Activated T-cell treated with anti-CD3 and anti-CD28 coated beads, Interleukin-2, amount 50 U/mL, for 24 hours (primary cell): ENCODE data around the gene GATA5.
"Not testable (repeated sequence)": the region's sequence is repeated elsewhere in the genome, so short reads cannot be mapped to it uniquely, and the experiment has no call there.

Experiments
- DNase-seq: peaks from one replicate; pipeline ENCODE4 v3.0.0-alpha.2; 2020
- H3K27ac Mint-ChIP-seq: 2 replicates; pipeline ENCODE4 v1.8.0; 2020; ENCODE audit warnings: mild to moderate bottlenecking, mixed read lengths
- H3K27me3 Mint-ChIP-seq: 2 replicates; pipeline ENCODE4 v1.8.0; 2020; ENCODE audit warnings: mixed read lengths
- H3K36me3 Mint-ChIP-seq: 2 replicates; pipeline ENCODE4 v1.8.0; 2020; ENCODE audit warnings: low read depth, mixed read lengths
- H3K4me1 Mint-ChIP-seq: 2 replicates; pipeline ENCODE4 v1.8.0; 2020; ENCODE audit warnings: low read depth, mixed read lengths
- H3K4me3 Mint-ChIP-seq: 2 replicates; pipeline ENCODE4 v1.8.0; 2020; ENCODE audit warnings: mild to moderate bottlenecking, moderate library complexity, mixed read lengths
- H3K9me3 Mint-ChIP-seq: 2 replicates; pipeline ENCODE4 v1.8.0; 2020; ENCODE audit warnings: mixed read lengths

The GATA5 gene

GRCh38 chr20:62498874-62499273 lies 23.1 kb upstream of the GATA5 start:
- Mint-ChIP-seq H3K9me3 (no peaks in the 10 kb centered on the region), H3K4me1 (peaks cover 35% of the 10 kb centered on the region), H3K27me3 (peaks cover 6% of the 10 kb centered on the region), H3K36me3 (no peaks in the 10 kb centered on the region), H3K27ac (no peak overlapping the region), H3K4me3 (no peak overlapping the region)
- DNase-seq, result no peak

GRCh38 chr20:62496568-62497218 lies 20.9 kb upstream of the GATA5 start:
- Mint-ChIP-seq H3K9me3 (no peaks in the 10 kb centered on the region), H3K4me1 (peaks cover 19% of the 10 kb centered on the region)

GRCh38 chr20:62495749-62496567 lies 20.2 kb upstream of the GATA5 start:
- Mint-ChIP-seq H3K4me3 (no peak overlapping the region), H3K27ac (no peak overlapping the region), H3K27me3 (peaks cover 8% of the 10 kb centered on the region), H3K9me3 (no peaks in the 10 kb centered on the region), H3K36me3 (no peaks in the 10 kb centered on the region), H3K4me1 (peaks cover 12% of the 10 kb centered on the region)
- DNase-seq, result no peak

More at GRCh38 chr20:62496568-62497218, 20.9 kb upstream of the GATA5 start:
- peaks cover 6% of the 10 kb centered on the region for H3K27me3 Mint-ChIP-seq
- peak; percentile 51 for DNase-seq
- H3K27ac Mint-ChIP-seq, result no peak overlapping the region
- H3K4me3 Mint-ChIP-seq, result no peak overlapping the region
- no peaks in the 10 kb centered on the region for H3K36me3 Mint-ChIP-seq

- H3K9me3 Mint-ChIP-seq, result no peaks in the 10 kb centered on the region
- peaks cover 4% of the 10 kb centered on the region for H3K4me1 Mint-ChIP-seq
- H3K36me3 Mint-ChIP-seq, result no peaks in the 10 kb centered on the region
- peaks cover 16% of the 10 kb centered on the region for H3K27me3 Mint-ChIP-seq
- no peak for DNase-seq
- H3K27ac Mint-ChIP-seq, result no peak overlapping the region
- no peak overlapping the region for H3K4me3 Mint-ChIP-seq
Observed at GRCh38 chr20:62494980-62495748, 19.4 kb upstream of the GATA5 start.

- H3K9me3 Mint-ChIP-seq, result no peaks in the 10 kb centered on the region
- H3K27me3 Mint-ChIP-seq, result peaks cover 20% of the 10 kb centered on the region
- DNase-seq, result no peak
- H3K27ac Mint-ChIP-seq, result no peak overlapping the region
- H3K4me3 Mint-ChIP-seq, result no peak overlapping the region
- no peaks in the 10 kb centered on the region for H3K36me3 Mint-ChIP-seq
- H3K4me1 Mint-ChIP-seq, result no peaks in the 10 kb centered on the region
Observed at GRCh38 chr20:62494537-62494936, 18.7 kb upstream of the GATA5 start.

GRCh38 chr20:62493886-62494285 lies 18.1 kb upstream of the GATA5 start:
- DNase-seq, result no peak
- no peaks in the 10 kb centered on the region for H3K9me3 Mint-ChIP-seq
- H3K4me3 Mint-ChIP-seq, result no peak overlapping the region
- no peak overlapping the region for H3K27ac Mint-ChIP-seq
- no peaks in the 10 kb centered on the region for H3K4me1 Mint-ChIP-seq
- H3K36me3 Mint-ChIP-seq, result no peaks in the 10 kb centered on the region
- peaks cover 22% of the 10 kb centered on the region for H3K27me3 Mint-ChIP-seq

- Mint-ChIP-seq H3K4me1 (no peaks in the 10 kb centered on the region), H3K9me3 (no peaks in the 10 kb centered on the region)
Observed at GRCh38 chr20:62493253-62493885, 17.6 kb upstream of the GATA5 start.

GRCh38 chr20:62492711-62493110 lies 16.9 kb upstream of the GATA5 start:
- H3K9me3 Mint-ChIP-seq, result no peaks in the 10 kb centered on the region
- no peaks in the 10 kb centered on the region for H3K4me1 Mint-ChIP-seq
- H3K27me3 Mint-ChIP-seq, result peaks cover 32% of the 10 kb centered on the region
- H3K36me3 Mint-ChIP-seq, result no peaks in the 10 kb centered on the region
- H3K27ac Mint-ChIP-seq, result no peak overlapping the region
- H3K4me3 Mint-ChIP-seq, result no peak overlapping the region
- no peak for DNase-seq

More at GRCh38 chr20:62493253-62493885, 17.6 kb upstream of the GATA5 start:
- DNase-seq, result no peak
- Mint-ChIP-seq H3K27me3 (peaks cover 27% of the 10 kb centered on the region), H3K4me3 (no peak overlapping the region), H3K36me3 (no peaks in the 10 kb centered on the region), H3K27ac (no peak overlapping the region)

GRCh38 chr20:62490783-62491182 lies 15.0 kb upstream of the GATA5 start:
- not testable (repeated sequence) for DNase-seq, H3K27ac Mint-ChIP-seq, H3K36me3 Mint-ChIP-seq, H3K9me3 Mint-ChIP-seq, H3K4me3 Mint-ChIP-seq, H3K4me1 Mint-ChIP-seq
- H3K27me3 Mint-ChIP-seq, result peaks cover 46% of the 10 kb centered on the region

- no peak for DNase-seq
- Mint-ChIP-seq H3K36me3 (no peaks in the 10 kb centered on the region), H3K27me3 (peaks cover 49% of the 10 kb centered on the region), H3K4me3 (no peak overlapping the region), H3K9me3 (no peaks in the 10 kb centered on the region), H3K4me1 (no peaks in the 10 kb centered on the region), H3K27ac (no peak overlapping the region)
Observed at GRCh38 chr20:62489932-62490263, 14.1 kb upstream of the GATA5 start.

- Mint-ChIP-seq H3K4me3 (no peak overlapping the region), H3K27ac (no peak overlapping the region), H3K9me3 (no peaks in the 10 kb centered on the region), H3K27me3 (peaks cover 53% of the 10 kb centered on the region), H3K4me1 (no peaks in the 10 kb centered on the region), H3K36me3 (no peaks in the 10 kb centered on the region)
- no peak for DNase-seq
Observed at GRCh38 chr20:62489186-62489931, 13.6 kb upstream of the GATA5 start.

GRCh38 chr20:62488470-62488869 lies 12.7 kb upstream of the GATA5 start:
- DNase-seq, result no peak
- H3K4me1 Mint-ChIP-seq, result no peaks in the 10 kb centered on the region
- no peaks in the 10 kb centered on the region for H3K9me3 Mint-ChIP-seq
- no peak overlapping the region for H3K27ac Mint-ChIP-seq
- H3K27me3 Mint-ChIP-seq, result peaks cover 62% of the 10 kb centered on the region
- no peak overlapping the region for H3K4me3 Mint-ChIP-seq
- no peaks in the 10 kb centered on the region for H3K36me3 Mint-ChIP-seq

GRCh38 chr20:62487561-62488354 lies 12.0 kb upstream of the GATA5 start:
- H3K27me3 Mint-ChIP-seq, result peaks cover 69% of the 10 kb centered on the region
- no peak overlapping the region for H3K27ac Mint-ChIP-seq
- H3K4me1 Mint-ChIP-seq, result no peaks in the 10 kb centered on the region
- H3K36me3 Mint-ChIP-seq, result no peaks in the 10 kb centered on the region
- H3K9me3 Mint-ChIP-seq, result no peaks in the 10 kb centered on the region
- DNase-seq, result no peak
- no peak overlapping the region for H3K4me3 Mint-ChIP-seq
